ENCODE results near the gene DHCR24.

DNA sequence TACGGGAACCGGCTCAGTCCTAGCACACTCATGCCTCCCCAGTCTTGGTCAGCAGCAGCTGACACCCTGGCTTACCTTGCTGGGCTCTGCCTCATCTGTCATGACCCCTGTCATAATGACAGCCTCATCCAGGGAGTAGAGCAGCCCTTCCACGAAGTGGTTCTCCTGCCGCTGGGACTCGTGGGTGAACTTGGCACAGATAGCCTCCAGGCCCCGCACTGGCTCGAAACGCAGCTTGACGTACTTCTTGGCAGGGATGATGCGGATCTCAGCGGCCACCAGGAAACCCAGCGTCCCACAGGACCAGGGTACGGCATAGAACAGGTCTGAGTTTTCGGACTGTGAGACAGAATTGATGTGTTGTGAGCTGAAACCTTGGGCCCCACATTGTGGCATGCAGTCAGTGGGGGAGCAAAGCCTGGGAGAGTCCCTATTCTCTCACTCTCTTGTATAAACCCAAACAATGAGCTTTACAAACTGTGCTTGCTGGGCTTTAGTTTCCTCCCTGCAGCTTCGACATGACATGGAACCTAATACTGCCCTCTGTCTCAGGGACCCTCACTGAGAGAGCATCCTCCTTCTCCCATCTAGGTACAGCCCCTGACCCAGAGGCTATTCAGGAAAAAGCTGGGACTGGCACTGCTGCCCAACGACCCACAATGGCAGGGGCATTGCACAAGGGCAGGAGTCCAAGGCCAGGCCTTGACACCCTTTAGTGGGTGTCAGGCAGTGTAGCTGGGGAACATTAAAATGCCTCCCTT lies 15.5 kb downstream of the DHCR24 start:
- TF ChIP-seq, protein P1, sequence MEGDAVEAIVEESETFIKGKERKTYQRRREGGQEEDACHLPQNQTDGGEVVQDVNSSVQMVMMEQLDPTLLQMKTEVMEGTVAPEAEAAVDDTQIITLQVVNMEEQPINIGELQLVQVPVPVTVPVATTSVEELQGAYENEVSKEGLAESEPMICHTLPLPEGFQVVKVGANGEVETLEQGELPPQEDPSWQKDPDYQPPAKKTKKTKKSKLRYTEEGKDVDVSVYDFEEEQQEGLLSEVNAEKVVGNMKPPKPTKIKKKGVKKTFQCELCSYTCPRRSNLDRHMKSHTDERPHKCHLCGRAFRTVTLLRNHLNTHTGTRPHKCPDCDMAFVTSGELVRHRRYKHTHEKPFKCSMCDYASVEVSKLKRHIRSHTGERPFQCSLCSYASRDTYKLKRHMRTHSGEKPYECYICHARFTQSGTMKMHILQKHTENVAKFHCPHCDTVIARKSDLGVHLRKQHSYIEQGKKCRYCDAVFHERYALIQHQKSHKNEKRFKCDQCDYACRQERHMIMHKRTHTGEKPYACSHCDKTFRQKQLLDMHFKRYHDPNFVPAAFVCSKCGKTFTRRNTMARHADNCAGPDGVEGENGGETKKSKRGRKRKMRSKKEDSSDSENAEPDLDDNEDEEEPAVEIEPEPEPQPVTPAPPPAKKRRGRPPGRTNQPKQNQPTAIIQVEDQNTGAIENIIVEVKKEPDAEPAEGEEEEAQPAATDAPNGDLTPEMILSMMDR (IDR thresholded peaks at IDR 0.05) = no peak
- TF ChIP-seq POLR2A (IDR thresholded peaks at IDR 0.05) (no peak), EP300 (IDR thresholded peaks at IDR 0.05) (no peak)
